ENCODE data around the gene GLI1. TPM values are rescaled to one million over a fixed set of nuclear protein-coding genes. Genes with fewer than 3 reads are reported as not detected.

GLI1 gene
- polyA plus RNA-seq, 2 of the 4 experiments (the other 2 are of a cell fraction): 13.1 to 27.3 TPM

DNA sequence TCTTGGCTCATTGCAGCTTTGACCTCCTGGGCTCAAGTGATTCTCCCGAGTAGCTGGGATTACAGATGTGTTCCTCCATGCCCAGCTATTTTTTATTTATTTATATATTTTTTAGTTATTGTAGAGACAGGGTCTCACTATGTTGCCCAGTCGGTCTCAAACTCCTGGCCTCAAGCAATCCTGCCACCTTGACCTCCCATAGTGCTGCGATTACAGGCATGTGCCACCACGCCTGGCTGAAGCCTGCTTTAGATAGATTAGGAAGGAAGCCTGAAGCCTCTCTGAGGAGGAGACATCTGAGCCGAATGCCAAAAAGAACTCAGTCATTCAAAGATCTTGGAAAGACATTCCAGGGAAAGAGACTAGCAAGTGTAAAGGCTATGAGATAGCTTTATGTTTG lies 14.8 kb upstream of the GLI1 start:
- 76% methylated on average over 5 of the region's 5 CpGs for WGBS (ENCODE audit: missing lambda C conversion rate)
- DNase-seq (ENCODE audit: low read depth in 1 of 2, low spot score in 1 of 2) (no peak), ATAC-seq (peak in 1 of 2 experiments; percentile 40; a peak in 4 of 6 replicates), FAIRE-seq (no peak)
- H3K9me3 ChIP-seq: peaks cover 15% of the 10 kb centered on the region
- H3K4me2 ChIP-seq: no peak overlapping the region
- ChIA-PET POLR2A (no interaction called here), CTCF (interaction anchor here (0.8 to 13.4 kb wide), 8 partner anchors 9 to 202 kb away, joined by 3 to 459 read pairs (median 4); partner anchors contain the start of genes GLI1 and INHBE)
- H3K4me1 ChIP-seq: no peaks in the 10 kb centered on the region
- H3K4me3 ChIP-seq: no peak overlapping the region
- TF ChIP-seq, protein P1, sequence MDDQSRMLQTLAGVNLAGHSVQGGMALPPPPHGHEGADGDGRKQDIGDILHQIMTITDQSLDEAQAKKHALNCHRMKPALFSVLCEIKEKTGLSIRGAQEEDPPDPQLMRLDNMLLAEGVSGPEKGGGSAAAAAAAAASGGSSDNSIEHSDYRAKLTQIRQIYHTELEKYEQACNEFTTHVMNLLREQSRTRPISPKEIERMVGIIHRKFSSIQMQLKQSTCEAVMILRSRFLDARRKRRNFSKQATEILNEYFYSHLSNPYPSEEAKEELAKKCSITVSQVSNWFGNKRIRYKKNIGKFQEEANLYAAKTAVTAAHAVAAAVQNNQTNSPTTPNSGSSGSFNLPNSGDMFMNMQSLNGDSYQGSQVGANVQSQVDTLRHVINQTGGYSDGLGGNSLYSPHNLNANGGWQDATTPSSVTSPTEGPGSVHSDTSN (IDR thresholded peaks at IDR 0.05): no peak
- TF ChIP-seq EP300 (IDR thresholded peaks at IDR 0.05): no peak
- TF ChIP-seq RFX5 (IDR thresholded peaks at IDR 0.05): no peak
- TF ChIP-seq, protein P2, sequence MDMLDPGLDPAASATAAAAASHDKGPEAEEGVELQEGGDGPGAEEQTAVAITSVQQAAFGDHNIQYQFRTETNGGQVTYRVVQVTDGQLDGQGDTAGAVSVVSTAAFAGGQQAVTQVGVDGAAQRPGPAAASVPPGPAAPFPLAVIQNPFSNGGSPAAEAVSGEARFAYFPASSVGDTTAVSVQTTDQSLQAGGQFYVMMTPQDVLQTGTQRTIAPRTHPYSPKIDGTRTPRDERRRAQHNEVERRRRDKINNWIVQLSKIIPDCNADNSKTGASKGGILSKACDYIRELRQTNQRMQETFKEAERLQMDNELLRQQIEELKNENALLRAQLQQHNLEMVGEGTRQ (IDR thresholded peaks at IDR 0.05): no peak
- no peak for TF ChIP-seq EHF (CRISPR knock-in tag; IDR thresholded peaks at IDR 0.05)
- no peak for TF ChIP-seq RNF2 (IDR thresholded peaks at IDR 0.05; ENCODE audit: borderline replicate concordance, low read depth)
- H3K27ac ChIP-seq: no peak overlapping the region

DNA sequence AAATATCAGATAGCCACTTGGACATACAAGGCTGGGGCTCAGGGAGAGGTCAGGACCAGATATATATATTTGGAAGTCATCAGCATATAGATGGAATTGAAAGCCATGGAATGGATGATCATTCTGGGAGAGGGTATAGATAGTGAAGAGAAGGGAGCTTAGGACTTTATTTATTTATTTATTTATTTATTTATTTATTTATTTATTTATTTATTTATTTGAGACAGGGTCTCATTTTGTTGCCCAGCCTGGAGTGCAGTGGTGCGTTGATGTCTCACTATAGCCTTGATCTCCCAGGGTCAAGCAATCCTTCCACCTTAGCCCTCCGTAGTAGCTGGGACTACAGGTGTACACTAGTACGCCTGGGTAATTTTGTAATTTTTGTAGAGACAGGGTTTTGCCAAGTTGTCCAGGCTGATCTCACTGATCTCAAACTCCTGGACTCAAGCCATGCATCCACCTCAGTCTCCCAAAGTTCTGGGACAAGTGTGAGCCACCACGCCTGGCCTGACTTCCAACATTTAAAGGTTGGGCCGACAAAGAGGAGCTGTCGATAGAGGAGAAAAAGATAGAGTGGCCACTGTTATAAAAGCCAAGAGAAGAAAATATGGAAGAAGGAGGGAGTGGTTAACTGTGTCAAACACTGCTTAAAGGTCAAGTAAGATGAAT lies 13.2 kb upstream of the GLI1 start:
- no peak overlapping the region for H3K4me3 ChIP-seq
- DNase-seq (ENCODE audit: low read depth in 1 of 2, low spot score in 1 of 2) (no peak), ATAC-seq (no peak), FAIRE-seq (no peak)
- TF ChIP-seq, protein P3, sequence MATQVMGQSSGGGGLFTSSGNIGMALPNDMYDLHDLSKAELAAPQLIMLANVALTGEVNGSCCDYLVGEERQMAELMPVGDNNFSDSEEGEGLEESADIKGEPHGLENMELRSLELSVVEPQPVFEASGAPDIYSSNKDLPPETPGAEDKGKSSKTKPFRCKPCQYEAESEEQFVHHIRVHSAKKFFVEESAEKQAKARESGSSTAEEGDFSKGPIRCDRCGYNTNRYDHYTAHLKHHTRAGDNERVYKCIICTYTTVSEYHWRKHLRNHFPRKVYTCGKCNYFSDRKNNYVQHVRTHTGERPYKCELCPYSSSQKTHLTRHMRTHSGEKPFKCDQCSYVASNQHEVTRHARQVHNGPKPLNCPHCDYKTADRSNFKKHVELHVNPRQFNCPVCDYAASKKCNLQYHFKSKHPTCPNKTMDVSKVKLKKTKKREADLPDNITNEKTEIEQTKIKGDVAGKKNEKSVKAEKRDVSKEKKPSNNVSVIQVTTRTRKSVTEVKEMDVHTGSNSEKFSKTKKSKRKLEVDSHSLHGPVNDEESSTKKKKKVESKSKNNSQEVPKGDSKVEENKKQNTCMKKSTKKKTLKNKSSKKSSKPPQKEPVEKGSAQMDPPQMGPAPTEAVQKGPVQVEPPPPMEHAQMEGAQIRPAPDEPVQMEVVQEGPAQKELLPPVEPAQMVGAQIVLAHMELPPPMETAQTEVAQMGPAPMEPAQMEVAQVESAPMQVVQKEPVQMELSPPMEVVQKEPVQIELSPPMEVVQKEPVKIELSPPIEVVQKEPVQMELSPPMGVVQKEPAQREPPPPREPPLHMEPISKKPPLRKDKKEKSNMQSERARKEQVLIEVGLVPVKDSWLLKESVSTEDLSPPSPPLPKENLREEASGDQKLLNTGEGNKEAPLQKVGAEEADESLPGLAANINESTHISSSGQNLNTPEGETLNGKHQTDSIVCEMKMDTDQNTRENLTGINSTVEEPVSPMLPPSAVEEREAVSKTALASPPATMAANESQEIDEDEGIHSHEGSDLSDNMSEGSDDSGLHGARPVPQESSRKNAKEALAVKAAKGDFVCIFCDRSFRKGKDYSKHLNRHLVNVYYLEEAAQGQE (IDR thresholded peaks at IDR 0.05): no peak
- TF ChIP-seq POLR2A (IDR thresholded peaks at IDR 0.05; ENCODE audit: low read length) (no peak), SREBF2 (IDR thresholded peaks at IDR 0.05) (no peak), HOXB13 (CRISPR knock-in tag; IDR thresholded peaks at IDR 0.05; ENCODE audit: low read depth) (no peak), ZC3H11A (IDR thresholded peaks at IDR 0.05) (peak; percentile 98)
- TF ChIP-seq, protein P4, sequence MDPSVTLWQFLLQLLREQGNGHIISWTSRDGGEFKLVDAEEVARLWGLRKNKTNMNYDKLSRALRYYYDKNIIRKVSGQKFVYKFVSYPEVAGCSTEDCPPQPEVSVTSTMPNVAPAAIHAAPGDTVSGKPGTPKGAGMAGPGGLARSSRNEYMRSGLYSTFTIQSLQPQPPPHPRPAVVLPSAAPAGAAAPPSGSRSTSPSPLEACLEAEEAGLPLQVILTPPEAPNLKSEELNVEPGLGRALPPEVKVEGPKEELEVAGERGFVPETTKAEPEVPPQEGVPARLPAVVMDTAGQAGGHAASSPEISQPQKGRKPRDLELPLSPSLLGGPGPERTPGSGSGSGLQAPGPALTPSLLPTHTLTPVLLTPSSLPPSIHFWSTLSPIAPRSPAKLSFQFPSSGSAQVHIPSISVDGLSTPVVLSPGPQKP (IDR thresholded peaks at IDR 0.05; ENCODE audit: low read depth, low read length): no peak
- 95% methylated on average over 6 of the region's 6 CpGs for WGBS (ENCODE audit: missing lambda C conversion rate)
- POLR2A ChIA-PET: no interaction called here
- peaks cover 9% of the 10 kb centered on the region for H3K9me3 ChIP-seq
- no peak overlapping the region for H3K4me2 ChIP-seq
- CTCF ChIA-PET: interaction anchor here (1.6 to 13.4 kb wide), 3 partner anchors 8 to 139 kb away, joined by 4 to 459 read pairs (median 74); partner anchors contain the start of genes INHBC and INHBE
- H3K4me1 ChIP-seq: peaks cover 5% of the 10 kb centered on the region
- H3K27ac ChIP-seq: no peak overlapping the region

DNA sequence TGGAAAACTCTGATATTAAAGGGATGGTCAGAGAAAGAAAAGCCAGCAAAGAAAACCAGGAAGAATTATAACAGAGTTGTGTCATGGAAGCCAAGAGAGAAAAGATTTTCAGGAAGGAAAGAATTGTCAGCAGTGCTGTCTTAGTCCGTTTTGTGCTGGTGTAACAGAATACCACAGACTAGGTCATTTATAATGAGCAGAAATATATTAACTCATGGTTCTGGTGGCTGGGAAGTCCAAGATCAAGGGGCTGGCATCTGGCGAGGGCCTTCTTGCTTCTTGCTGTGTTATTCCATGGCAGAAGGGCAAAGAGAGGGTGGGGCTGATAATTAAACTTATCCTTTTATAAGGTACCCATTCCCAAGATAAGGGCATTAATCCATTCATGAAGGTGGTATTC lies 10.9 kb upstream of the GLI1 start:
- peaks cover 25% of the 10 kb centered on the region for H3K4me1 ChIP-seq
- no peak overlapping the region for H3K4me3 ChIP-seq
- H3K27ac ChIP-seq: no peak overlapping the region
- H3K9me3 ChIP-seq: no peaks in the 10 kb centered on the region
- no peak overlapping the region for H3K4me2 ChIP-seq
- POLR2A ChIA-PET: no interaction called here
- ATAC-seq (no peak), DNase-seq (ENCODE audit: low read depth in 1 of 2, low spot score in 1 of 2) (no peak), FAIRE-seq (no peak)
- WGBS (ENCODE audit: missing lambda C conversion rate): 83% methylated on average over 2 of the region's 2 CpGs
- CTCF ChIA-PET: interaction anchor here (1.2 to 13.4 kb wide), 5 partner anchors 8 to 207 kb away, joined by 3 to 459 read pairs (median 91); partner anchors contain the start of gene GLI1
- TF ChIP-seq GATA3 (IDR thresholded peaks at IDR 0.05; ENCODE audit: borderline replicate concordance) (no peak), RNF2 (IDR thresholded peaks at IDR 0.05; ENCODE audit: borderline replicate concordance, low read depth) (no peak), EP300 (IDR thresholded peaks at IDR 0.05) (no peak), SMC3 (IDR thresholded peaks at IDR 0.05) (no peak), HOXB5 (CRISPR knock-in tag; IDR thresholded peaks at IDR 0.05) (no peak), PHF8 (IDR thresholded peaks at IDR 0.05; ENCODE audit: borderline replicate concordance, low read depth) (no peak), FOSB (CRISPR knock-in tag; IDR thresholded peaks at IDR 0.05) (no peak), SREBF2 (IDR thresholded peaks at IDR 0.05) (no peak), ZNF302 (CRISPR knock-in tag; IDR thresholded peaks at IDR 0.05) (no peak), RAD21 (conservative IDR thresholded peaks at IDR 0.05 in 1 of 2, IDR thresholded peaks at IDR 0.05 in 1 of 2) (no peak), JUNB (IDR thresholded peaks at IDR 0.05) (no peak)
- TF ChIP-seq, protein P5, sequence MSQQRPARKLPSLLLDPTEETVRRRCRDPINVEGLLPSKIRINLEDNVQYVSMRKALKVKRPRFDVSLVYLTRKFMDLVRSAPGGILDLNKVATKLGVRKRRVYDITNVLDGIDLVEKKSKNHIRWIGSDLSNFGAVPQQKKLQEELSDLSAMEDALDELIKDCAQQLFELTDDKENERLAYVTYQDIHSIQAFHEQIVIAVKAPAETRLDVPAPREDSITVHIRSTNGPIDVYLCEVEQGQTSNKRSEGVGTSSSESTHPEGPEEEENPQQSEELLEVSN (IDR thresholded peaks at IDR 0.05; ENCODE audit: borderline replicate concordance, low read depth): no peak
- TF ChIP-seq, protein P1 (IDR thresholded peaks at IDR 0.05): no peak
